ENCODE measurements around the gene ETV6.

ETV6 gene

DNA sequence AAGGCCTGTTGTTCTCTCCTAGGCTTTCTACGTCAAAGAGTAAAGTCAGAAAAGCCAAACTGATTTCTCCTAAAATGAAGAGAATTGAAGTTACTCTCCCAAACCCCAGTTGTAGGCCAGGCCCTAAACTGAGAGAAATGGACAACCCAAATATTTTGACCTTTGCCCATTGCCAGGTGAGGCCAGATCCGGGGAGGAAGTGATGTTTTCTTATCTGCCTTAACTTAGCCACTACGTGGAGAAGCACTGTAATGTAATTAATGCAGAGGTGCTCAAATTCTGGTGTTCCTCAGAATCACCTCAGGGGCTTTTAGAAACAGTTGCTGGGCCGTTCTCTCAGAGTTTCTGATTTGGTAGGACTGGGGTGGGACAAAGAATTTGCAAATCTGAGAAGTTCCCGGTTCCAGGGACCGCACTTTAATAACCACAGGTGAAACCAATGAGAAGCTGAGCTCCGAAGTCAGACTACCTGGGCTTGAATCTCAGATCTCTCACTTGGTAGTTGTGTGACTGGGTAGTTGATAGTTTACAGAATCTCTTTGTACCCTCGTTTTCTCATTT lies 73.2 kb downstream of the ETV6 start:
- DNase-seq, result no peak

DNA sequence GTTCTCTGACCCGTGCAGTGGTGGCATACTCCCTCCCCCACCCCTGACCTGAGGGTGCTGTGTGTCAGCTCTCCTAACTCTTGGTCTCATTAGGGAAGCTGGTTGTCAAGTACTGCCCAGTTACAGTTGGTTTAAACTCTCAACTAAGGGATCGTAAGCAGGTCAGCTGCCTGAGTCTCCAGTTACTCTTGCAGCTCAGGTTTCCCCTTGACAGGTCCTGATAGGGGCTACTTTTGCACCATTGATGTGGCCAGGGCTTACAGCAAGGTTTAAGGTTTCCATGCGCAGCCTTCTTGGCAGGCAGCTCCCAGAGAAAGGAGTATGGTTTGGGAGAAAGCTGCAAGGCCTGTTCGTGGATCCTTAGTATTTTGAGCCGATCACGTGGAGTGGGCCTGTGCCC lies 74.5 kb downstream of the ETV6 start:
- no peak for DNase-seq

- DNase-seq, result no peak
Observed at GRCh38 chr12:11724888-11725311, 75.4 kb downstream of the ETV6 start.

GRCh38 chr12:11725686-11726085 lies 76.2 kb downstream of the ETV6 start:
- no peak for DNase-seq

DNA sequence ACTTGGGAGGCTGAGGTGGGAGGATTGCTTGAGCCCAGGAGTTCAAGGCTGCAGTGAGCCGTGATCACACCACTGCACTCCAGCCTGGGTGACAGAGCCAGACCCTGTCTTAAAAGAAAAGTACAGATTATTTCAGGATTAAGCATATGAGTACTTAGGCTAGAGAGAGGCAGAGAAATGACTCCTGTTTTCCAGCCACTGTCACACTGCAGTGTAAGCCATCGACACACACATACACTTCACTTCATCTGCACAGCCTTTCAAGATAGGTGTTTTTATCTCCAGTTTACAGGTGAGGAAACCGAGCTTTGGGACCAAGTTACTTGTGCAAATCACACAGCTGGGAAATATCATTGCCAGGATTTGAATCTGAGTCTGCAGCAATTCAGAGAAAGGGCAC lies 77.2 kb downstream of the ETV6 start:
- DNase-seq, result no peak

DNA sequence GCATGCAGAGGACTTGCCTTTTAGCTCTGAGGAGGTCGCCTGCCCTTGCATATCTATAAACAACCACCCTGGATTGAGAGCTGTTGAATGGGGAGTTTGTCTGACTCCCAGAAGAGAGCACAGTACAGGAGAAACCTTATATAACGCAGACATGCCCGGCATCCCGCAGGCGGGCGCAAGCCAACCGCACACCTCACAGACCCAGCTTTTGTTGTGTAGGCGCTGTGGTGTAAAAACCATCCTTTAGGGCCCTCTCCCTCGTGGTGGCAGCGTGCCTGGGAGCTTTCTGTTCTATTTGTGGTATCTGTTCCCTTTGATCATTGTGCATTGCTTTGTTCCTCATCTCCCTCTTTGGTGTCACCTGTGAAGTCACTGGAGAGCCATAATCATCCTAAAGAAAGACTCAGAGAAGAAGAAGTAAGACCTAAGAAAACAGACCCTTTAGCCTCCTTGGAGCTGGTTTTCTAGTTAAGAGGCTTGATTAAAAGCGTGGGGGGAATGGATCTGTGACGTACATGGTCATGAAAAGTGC lies 77.7 kb downstream of the ETV6 start:
- DNase-seq, result peak; percentile 65

GRCh38 chr12:11728154-11728755 lies 78.8 kb downstream of the ETV6 start:
- no peak for DNase-seq

DNA sequence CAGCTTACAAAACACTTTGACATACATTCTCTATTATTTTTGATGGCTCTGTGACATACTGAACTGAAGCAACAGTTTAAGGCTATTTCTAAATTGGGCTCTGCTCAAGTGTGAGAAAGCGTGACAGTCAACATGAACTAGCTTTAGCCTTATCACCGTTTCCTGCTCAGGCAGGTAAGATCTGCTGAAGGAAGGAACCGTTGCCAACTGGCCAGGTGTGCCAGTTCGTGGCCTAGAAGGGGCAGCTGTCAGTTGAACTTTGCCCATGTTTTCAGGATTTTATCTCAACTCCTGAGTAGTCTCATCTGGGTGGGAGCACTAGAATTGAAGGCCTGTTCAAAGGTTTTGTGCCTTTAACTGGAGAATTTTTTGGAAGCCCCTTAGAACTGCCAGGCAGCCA lies 79.5 kb downstream of the ETV6 start:
- no peak for DNase-seq

GRCh38 chr12:11729439-11730150 lies 80.1 kb downstream of the ETV6 start:
- DNase-seq, result no peak

GRCh38 chr12:11730299-11731041 lies 81.0 kb downstream of the ETV6 start:
- no peak for DNase-seq

DNA sequence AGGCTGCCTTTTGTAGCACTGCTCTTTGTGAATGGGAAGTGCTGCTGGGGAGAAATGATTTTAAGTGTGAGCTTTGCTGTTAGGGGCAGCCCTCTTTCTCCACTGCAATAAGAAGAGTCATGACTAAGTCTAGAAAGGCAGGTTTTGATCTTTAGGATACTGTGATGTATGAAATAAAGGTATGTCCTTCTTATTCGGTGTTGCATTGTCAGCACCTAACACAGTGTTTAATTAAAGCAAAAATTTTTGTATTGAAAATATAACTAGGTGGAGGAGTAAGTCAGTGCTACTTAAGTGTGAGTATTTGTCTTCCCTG lies 81.5 kb downstream of the ETV6 start:
- DNase-seq, result no peak

GRCh38 chr12:11731455-11731854 lies 82.0 kb downstream of the ETV6 start:
- no peak for DNase-seq

DNA sequence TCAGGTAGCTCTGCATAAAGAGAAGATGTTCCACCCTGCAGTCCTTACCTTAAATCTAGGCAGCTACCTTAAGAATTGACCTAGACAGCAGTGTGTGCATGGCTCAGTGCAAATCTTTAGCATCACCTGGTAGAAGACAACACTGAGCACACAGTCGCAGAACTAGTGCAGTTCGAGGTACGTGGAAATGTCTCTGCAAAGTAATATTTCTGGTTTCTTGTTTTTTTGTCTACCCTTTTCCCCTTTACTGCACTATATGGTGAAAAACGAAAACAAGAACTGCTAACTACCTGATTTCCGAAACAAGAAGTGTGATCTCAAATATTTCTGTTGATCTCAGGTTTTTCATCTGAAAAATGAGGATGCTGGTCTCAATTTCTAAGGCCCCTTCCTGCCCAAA lies 82.5 kb downstream of the ETV6 start:
- no peak for DNase-seq

DNA sequence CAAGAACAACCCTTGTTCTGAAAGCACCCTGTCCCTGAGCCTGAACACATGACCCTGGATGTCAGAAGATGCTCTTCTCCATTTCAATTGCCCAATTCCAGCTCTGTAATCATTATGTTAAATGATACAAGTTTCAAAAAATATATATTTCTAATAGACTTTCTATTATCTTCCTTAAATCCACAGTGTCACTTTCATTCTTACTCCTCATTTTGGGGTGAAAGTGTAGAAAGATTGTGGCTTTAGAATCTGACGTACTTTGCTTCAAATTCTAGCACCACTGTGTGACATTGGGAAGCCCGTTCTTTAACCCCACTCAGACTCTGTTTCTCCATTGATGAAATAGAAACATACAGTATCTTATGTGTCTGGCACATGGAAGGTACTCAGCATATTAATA lies 83.2 kb downstream of the ETV6 start:
- DNase-seq, result no peak

GRCh38 chr12:11734580-11735180 lies 85.2 kb downstream of the ETV6 start:
- no peak for DNase-seq

- no peak for DNase-seq
Observed at GRCh38 chr12:11738450-11738849, 89.0 kb downstream of the ETV6 start.

DNA sequence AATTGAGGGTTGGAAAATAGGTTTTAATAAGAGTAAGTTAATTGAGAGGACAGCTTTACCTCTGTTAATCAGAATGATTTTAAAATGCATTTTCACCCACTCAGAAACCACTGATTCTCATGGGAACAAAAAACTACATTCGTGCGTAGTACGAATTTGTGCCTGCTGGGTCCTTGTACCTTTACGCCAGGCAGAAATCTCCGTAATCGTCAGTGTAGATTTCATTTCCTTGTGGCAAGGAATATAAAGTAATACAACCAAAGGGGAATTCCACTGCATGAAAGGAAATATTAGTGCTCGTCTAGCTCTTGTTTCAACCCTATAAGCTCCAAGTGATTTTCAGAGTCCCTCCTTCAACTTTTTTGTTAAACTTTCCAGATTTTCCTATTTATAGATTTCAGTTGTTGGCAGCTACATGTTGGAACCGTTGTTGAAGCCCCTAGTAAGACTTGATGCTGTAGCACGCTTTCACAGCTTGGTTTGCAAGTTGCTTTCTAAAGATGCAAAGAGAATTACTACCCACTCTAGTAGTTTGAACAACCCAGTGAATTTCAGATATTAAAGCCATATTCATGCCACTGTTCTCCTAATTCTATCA lies 90.6 kb downstream of the ETV6 start:
- no peak for DNase-seq

DNA sequence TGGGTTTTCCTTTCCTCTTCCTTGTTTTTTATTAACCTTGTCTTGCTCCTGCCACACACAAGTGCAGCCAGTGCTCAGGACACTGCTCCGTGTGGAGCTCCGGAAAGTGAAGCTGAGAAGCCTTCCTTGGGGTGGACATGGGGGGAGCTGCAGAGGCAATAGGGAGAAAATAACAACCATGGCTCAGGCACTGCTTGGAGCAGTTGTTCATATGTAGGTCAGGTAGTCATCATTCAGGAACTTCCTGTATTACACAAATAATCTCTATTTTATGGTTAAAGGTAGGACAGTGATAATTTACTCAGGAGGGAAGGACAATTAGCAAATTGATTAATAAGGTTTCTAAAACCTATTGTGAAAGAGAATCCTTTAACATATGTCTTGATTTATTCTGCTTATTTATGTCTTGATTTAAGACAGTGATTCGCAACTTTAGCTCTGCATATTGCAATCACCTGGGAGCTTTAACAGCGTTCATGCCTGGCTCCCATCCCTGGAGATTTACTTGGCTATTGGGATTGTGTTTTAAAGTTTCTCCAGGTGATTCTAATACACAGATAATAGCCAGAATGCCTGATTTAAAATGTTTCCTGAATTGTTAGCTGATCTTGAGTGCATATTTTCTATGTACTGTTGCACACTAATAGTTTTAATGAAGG lies 92.1 kb downstream of the ETV6 start:
- DNase-seq, result no peak

DNA sequence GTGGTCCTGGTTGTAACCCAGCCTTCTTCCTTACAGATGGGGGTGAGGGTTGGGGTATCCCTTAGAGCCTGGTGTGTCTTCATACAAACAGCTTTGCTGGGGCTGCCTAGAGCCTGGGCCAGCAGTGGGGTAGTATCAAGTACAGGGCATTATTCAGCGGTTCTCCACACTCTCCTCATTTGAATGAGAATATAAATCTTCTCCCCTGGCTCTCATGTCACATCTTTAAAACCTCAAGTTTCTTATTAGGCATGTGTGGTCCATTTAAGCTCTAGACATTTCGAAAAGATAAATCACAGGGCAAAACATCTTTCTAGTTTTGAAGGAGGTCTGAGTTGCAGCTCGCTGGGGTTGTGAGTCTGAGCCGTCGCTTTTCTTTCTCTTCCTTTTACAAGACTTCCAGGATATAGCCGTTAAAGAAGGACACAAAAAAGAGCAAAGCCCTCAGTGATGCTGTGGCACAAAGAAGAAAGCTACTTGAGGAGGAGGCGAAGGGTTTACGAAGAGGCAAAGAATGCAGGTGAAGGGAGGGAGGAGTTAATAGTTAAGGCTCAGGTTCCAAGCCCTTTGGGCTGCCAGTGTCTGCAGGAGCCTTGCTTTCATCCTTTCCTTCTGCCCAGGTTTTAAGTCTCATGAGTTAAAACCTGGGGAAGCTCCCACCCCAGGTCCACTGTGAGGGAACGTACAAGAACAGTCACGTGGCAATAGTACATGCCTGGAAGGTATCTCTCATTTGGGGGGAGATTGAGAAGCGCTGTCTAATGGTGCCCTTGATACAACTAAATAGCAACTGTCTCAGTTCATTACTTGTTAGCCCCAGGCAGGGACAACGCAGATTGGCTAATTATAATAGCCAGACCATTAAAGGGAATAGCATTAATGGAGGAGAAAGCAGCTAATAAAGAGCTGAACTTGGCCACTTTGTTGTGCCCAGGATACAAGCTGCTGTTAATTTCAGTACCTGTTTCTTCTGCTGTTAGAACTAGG lies 94.2 kb downstream of the ETV6 start:
- no peak for DNase-seq

GRCh38 chr12:11744410-11744801 lies 94.9 kb downstream of the ETV6 start:
- DNase-seq, result no peak

DNA sequence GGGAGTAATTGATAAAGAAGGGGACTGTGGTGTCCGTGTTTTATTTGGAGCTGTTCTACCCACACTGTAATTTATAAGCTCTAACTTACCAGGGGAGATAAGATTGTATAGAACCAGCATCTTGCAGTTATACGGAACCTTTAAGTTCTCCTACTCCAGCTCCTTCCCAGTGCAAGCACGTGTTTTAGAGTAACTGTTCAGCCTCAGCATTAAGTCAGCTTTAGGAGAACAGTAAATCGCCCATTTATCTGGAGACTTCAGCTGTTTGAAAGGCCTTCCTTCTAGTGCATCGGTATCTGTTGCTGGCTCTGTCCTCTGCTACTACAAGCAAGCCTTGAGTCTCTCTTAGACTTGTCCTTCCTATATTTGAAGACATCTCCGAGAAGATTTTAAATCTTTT lies 95.6 kb downstream of the ETV6 start:
- DNase-seq, result no peak

Data from central memory CD4-positive, alpha-beta T cell (primary cell).